H1 (cell line): ENCODE data around the gene TPRG1L. TPM values are rescaled to one million over a fixed set of nuclear protein-coding genes. Genes with fewer than 3 reads are reported as not detected.

Experiments
- ATF2 ChIP-seq: IDR thresholded peaks from 2 replicates; pipeline ENCODE4 v1.6.1; 2012; ENCODE audit warnings: low read length, inconsistent platforms
- CHD7 ChIP-seq: fragments of 300-600 bp; sonication (generic); IDR thresholded peaks from 2 replicates; pipeline ENCODE4 v1.7.1; 2012; ENCODE audit warnings: low read length, moderate library complexity, mild to moderate bottlenecking, inconsistent platforms; ENCODE audit not compliant: insufficient replicate concordance
- CTBP2 ChIP-seq: IDR thresholded peaks from 2 replicates; pipeline ENCODE4 v1.7.0; 2011; ENCODE audit warnings: borderline replicate concordance, mild to moderate bottlenecking, moderate library complexity, mixed read lengths, low read length; ENCODE audit not compliant: insufficient read depth, insufficient read length
- EGR1 ChIP-seq: IDR thresholded peaks from 2 replicates; pipeline ENCODE4 v1.6.1; 2011; ENCODE audit warnings: low read depth, low read length, borderline replicate concordance
- KDM4A ChIP-seq: IDR thresholded peaks from one replicate; pipeline ENCODE4 v1.7.1; 2012; ENCODE audit warnings: low read depth, mild to moderate bottlenecking, moderate library complexity, low read length, inconsistent platforms; ENCODE audit not compliant: severe bottlenecking
- KDM5A ChIP-seq: fragments of 200-600 bp; IDR thresholded peaks from 2 replicates; pipeline ENCODE4 v1.7.1; 2012; ENCODE audit warnings: mild to moderate bottlenecking, low read length, inconsistent platforms, mixed read lengths
- MAFK ChIP-seq: IDR thresholded peaks from 2 replicates; pipeline ENCODE4 v1.6.1; 2012; ENCODE audit warnings: low read depth, mild to moderate bottlenecking, improper control_type of control experiment, low read length
- POLR2AphosphoS5 ChIP-seq: IDR thresholded peaks from 2 replicates; pipeline ENCODE4 v1.6.1; 2011; ENCODE audit warnings: low read depth, low read length
- polyA plus RNA-seq, 7 experiments: library from polyadenylated mRNA; depleted of rRNA in 3 of 7; stranded (reverse) in 5 of 7; unstranded in 2 of 7; fragments of >200 nt in 5 of 7; fragments of 200-250 nt in 2 of 7; gene quantifications; 1 replicate in 5 of 7; 2 replicates in 1 of 7; 4 replicates in 1 of 7; pipeline versions ENCODE4 v1.2.1 to v1.2.3, GENCODE V29; 2011 to 2013; ENCODE audit warnings: missing spikeins in 2 of 7, mixed read lengths in 2 of 7
- total RNA-seq: library from RNA; stranded (reverse); fragmentation: NEBNext Ultra II Directional; extraction: Animal tissue kit (Norgen Biotek cat#: 25700); gene quantifications from 2 replicates; pipeline ENCODE4 v1.2.1, GENCODE V29; 2021

TPRG1L gene
- total and polyA plus RNA-seq, 2 of the 8 experiments (the other 6 are each of a cell fraction or from before 2014, with no cell fraction given), result 21.7 to 22.3 TPM

- no peak for TF ChIP-seq CHD7
- no peak for TF ChIP-seq ATF2
- no peak for TF ChIP-seq POLR2AphosphoS5
- no peak for TF ChIP-seq EGR1
- TF ChIP-seq KDM5A, result no peak
- TF ChIP-seq MAFK, result no peak
- TF ChIP-seq KDM4A, result no peak
- TF ChIP-seq CTBP2, result no peak
These were observed 46.8 kb downstream of the TPRG1L start (continued) for GRCh38 chr1:3671371-3672180.
